Measurements from ENCODE around the gene PAQR7. TPM values are rescaled to one million over a fixed set of nuclear protein-coding genes. Genes with fewer than 3 reads are reported as not detected.
A peak's percentile ranks its signal among the peaks of the same experiment; 100 is the strongest.

Gene PAQR7
- total RNA-seq, 1 donor from 2014 or later, result 15.1 TPM

- FAIRE-seq, result no peak
- H3K27me3 Mint-ChIP-seq (ENCODE audit: low read depth, unreplicated experiment), result no peaks in the 10 kb centered on the region
Observed at GRCh38 chr1:25914074-25914995, 38.8 kb upstream of the PAQR7 start.

DNA sequence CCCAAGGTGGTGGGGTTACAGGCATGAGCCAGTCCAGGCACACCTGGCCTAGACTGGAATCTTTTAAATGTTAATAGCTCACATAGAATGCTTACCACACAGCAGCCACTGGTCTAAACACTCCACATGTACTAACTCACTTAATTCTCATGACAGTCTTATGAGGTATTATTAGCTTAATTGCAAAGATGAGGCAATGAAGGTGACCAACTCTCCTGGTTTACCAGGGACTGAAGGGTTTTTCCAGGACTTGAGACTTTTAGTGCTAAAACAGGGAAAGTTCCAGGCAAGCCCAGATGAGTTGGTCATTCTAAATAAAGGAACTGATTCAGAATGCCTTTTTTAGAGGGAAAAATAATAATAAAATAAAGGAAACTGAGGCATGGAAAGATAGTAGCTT lies 37.7 kb upstream of the PAQR7 start:
- FAIRE-seq, result no peak

More at GRCh38 chr1:25914074-25914995, 38.8 kb upstream of the PAQR7 start:
- Histone ChIP-seq H4K20me1 (ENCODE audit: insufficient read depth, low read length) (no peaks in the 10 kb centered on the region), H3K27me3 (ENCODE audit: insufficient read depth, low read length) (no peaks in the 10 kb centered on the region), H3K79me2 (ENCODE audit: insufficient read depth, low read length) (no peaks in the 10 kb centered on the region), H3K9ac (ENCODE audit: low read length) (no peak overlapping the region), H3K4me2 (ENCODE audit: low read length) (no peak overlapping the region), H3K27ac (ENCODE audit: low read depth, low read length) (no peak overlapping the region), H3K4me1 (ENCODE audit: insufficient read depth, low read length) (peaks cover 14% of the 10 kb centered on the region), H2AFZ (ENCODE audit: low read depth, low read length) (no peak overlapping the region), H3K4me3 (ENCODE audit: insufficient read depth, low read depth, low read length) (no peak overlapping the region), H3K9me3 (ENCODE audit: insufficient read depth, low read depth, low read length) (no peaks in the 10 kb centered on the region), H3K36me3 (ENCODE audit: insufficient read depth, low read length) (no peaks in the 10 kb centered on the region)
- H3K36me3 Mint-ChIP-seq (ENCODE audit: low read depth, unreplicated experiment), result no peaks in the 10 kb centered on the region
- peaks cover 25% of the 10 kb centered on the region for H3K4me1 Mint-ChIP-seq (ENCODE audit: low read depth, unreplicated experiment)
- H3K27ac Mint-ChIP-seq (ENCODE audit: unreplicated experiment), result peak overlapping the region; percentile 72
- peak; percentile 42 for DNase-seq (ENCODE audit: low read depth)
- H3K4me3 Mint-ChIP-seq (ENCODE audit: unreplicated experiment), result peak overlapping the region; percentile 40
- H3K9me3 Mint-ChIP-seq (ENCODE audit: unreplicated experiment), result no peaks in the 10 kb centered on the region
- TF ChIP-seq CTCF (IDR thresholded peaks at IDR 0.05; ENCODE audit: insufficient read depth, low read depth, low read length) (no peak), EZH2 (IDR thresholded peaks at IDR 0.05; ENCODE audit: insufficient read depth, low read length) (no peak)

More for the DNA sequence above, 37.7 kb upstream of the PAQR7 start:
- Mint-ChIP-seq H3K4me3 (ENCODE audit: unreplicated experiment) (no peak overlapping the region), H3K27ac (ENCODE audit: unreplicated experiment) (no peak overlapping the region), H3K9me3 (ENCODE audit: unreplicated experiment) (no peaks in the 10 kb centered on the region), H3K27me3 (ENCODE audit: low read depth, unreplicated experiment) (no peaks in the 10 kb centered on the region), H3K36me3 (ENCODE audit: low read depth, unreplicated experiment) (no peaks in the 10 kb centered on the region), H3K4me1 (ENCODE audit: low read depth, unreplicated experiment) (peaks cover 25% of the 10 kb centered on the region)
- no peak overlapping the region for H3K27ac ChIP-seq (ENCODE audit: low read depth, low read length)
- no peaks in the 10 kb centered on the region for H3K27me3 ChIP-seq (ENCODE audit: insufficient read depth, low read length)
- no peaks in the 10 kb centered on the region for H3K36me3 ChIP-seq (ENCODE audit: insufficient read depth, low read length)
- TF ChIP-seq EZH2 (IDR thresholded peaks at IDR 0.05; ENCODE audit: insufficient read depth, low read length) (no peak), CTCF (IDR thresholded peaks at IDR 0.05; ENCODE audit: insufficient read depth, low read depth, low read length) (no peak)
- H3K9me3 ChIP-seq (ENCODE audit: insufficient read depth, low read depth, low read length), result no peaks in the 10 kb centered on the region
- no peak overlapping the region for H3K4me3 ChIP-seq (ENCODE audit: insufficient read depth, low read depth, low read length)
- no peak for DNase-seq (ENCODE audit: low read depth)
- no peaks in the 10 kb centered on the region for H3K79me2 ChIP-seq (ENCODE audit: insufficient read depth, low read length)
- H2AFZ ChIP-seq (ENCODE audit: low read depth, low read length), result no peak overlapping the region
- no peak overlapping the region for H3K4me2 ChIP-seq (ENCODE audit: low read length)
- peaks cover 14% of the 10 kb centered on the region for H3K4me1 ChIP-seq (ENCODE audit: insufficient read depth, low read length)
- H3K9ac ChIP-seq (ENCODE audit: low read length), result no peak overlapping the region
- no peaks in the 10 kb centered on the region for H4K20me1 ChIP-seq (ENCODE audit: insufficient read depth, low read length)

All from astrocyte (in vitro differentiated cells and primary cell).